Epithelial cell of esophagus (primary cell): ENCODE data around the gene EMP2.

Experiments
- DNase-seq: peaks from one replicate; pipeline ENCODE4 v3.0.0; 2010; ENCODE audit warnings: low read depth
- H3K4me3 ChIP-seq: 2 replicates; pipeline ENCODE4 v1.5.1; 2011; ENCODE audit warnings: mild to moderate bottlenecking, low read length, control low read depth
- TF ChIP-seq, protein P1 (sequence below): IDR thresholded peaks from 2 replicates; pipeline ENCODE4 v1.5.1; 2011; ENCODE audit warnings: low read depth, mild to moderate bottlenecking, low read length, control low read depth, inconsistent platforms; ENCODE audit not compliant: insufficient read depth; ENCODE audit errors: missing control alignments

The EMP2 gene

DNA sequence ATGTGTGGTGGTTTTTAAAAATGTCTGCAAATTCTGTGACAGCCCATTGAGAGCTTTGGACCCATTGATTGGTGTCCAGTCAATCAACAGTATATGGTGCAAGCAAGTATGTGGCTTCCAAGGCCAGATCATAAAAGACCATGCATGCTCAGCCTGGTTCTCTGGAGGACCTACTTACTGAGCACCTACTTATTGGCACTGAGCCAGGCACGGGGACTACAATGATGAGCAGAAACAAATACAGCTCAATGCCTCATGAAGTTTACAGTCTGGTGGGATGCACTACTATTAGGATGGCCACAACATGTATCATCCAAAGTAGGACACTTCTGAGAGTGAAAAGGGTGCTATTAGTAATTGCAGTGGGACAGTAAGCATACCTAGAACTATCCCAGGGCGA is 7.2 kb upstream of the EMP2 start:
- no peak overlapping the region for H3K4me3 ChIP-seq
- DNase-seq, result no peak
- TF ChIP-seq, protein P1, sequence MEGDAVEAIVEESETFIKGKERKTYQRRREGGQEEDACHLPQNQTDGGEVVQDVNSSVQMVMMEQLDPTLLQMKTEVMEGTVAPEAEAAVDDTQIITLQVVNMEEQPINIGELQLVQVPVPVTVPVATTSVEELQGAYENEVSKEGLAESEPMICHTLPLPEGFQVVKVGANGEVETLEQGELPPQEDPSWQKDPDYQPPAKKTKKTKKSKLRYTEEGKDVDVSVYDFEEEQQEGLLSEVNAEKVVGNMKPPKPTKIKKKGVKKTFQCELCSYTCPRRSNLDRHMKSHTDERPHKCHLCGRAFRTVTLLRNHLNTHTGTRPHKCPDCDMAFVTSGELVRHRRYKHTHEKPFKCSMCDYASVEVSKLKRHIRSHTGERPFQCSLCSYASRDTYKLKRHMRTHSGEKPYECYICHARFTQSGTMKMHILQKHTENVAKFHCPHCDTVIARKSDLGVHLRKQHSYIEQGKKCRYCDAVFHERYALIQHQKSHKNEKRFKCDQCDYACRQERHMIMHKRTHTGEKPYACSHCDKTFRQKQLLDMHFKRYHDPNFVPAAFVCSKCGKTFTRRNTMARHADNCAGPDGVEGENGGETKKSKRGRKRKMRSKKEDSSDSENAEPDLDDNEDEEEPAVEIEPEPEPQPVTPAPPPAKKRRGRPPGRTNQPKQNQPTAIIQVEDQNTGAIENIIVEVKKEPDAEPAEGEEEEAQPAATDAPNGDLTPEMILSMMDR, result no peak

- peak; percentile 33 for DNase-seq
- H3K4me3 ChIP-seq, result no peak overlapping the region
- TF ChIP-seq, protein P1, result no peak
These were observed 4.6 kb upstream of the EMP2 start for GRCh38 chr16:10584981-10585438.

DNA sequence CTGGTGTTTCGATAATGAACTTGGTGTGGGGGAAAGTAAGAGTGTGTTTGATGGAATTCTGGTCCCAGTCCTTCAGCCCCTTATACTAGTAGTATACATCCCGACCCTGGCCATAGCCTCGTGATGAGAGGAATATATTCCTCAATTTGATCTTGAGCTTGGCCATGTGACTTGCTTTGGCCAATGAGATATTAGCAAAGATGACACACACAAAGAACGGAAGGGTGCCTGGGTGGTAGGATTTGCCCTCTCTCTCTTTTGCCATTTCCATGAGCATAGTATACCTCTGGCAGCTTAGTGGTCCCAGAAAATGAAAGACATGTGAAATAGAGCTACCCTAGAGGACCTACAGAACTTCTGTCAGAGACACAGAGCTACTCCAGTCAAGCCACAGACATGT is 2.9 kb upstream of the EMP2 start:
- DNase-seq, result no peak
- TF ChIP-seq, protein P1, result no peak
- no peak overlapping the region for H3K4me3 ChIP-seq

- TF ChIP-seq, protein P1, result no peak
- no peak overlapping the region for H3K4me3 ChIP-seq
- DNase-seq, result no peak
These were observed 1.1 kb upstream of the EMP2 start for GRCh38 chr16:10581507-10581906.

DNA sequence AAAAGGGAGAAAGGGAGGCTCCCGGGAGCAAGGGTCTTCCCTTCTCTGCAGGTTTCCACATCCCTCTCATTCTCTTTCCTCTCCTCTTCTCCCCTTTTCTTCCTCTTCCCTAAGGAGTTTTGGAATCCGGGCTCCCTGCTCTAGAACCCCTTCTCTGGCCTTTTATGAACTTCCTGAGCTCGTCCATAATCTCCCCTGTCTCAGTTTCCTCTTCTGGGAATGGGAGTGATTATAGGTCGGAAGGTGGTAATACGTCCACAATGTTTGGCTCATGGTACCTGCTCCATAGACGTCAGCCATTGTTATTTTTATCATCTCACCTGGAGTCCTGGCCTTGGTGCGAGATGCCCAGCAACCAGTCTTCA is 467 bp upstream of the EMP2 start:
- H3K4me3 ChIP-seq, result peak overlapping the region; percentile 77
- TF ChIP-seq, protein P1, result no peak
- no peak for DNase-seq

- no peak for DNase-seq
- TF ChIP-seq, protein P1, result no peak
- peak overlapping the region; percentile 77 for H3K4me3 ChIP-seq
These were observed 828 bp downstream of the EMP2 start for GRCh38 chr16:10579575-10579964.

GRCh38 chr16:10578474-10579316 is 1.7 kb downstream of the EMP2 start:
- H3K4me3 ChIP-seq, result peak overlapping the region; percentile 77
- TF ChIP-seq, protein P1, result peak; percentile 6
- DNase-seq, result peak; percentile 48
